GM12892 (cell line): Measurements from ENCODE around the gene CCDC177.

ENCODE experiments used
- POLR2A ChIP-seq: IDR thresholded peaks from 2 replicates; pipeline ENCODE4 v1.6.1; 2011; ENCODE audit warnings: low read depth, low read length, control low read depth
- POLR2AphosphoS5 ChIP-seq: IDR thresholded peaks from 2 replicates; pipeline ENCODE4 v1.6.1; 2011; ENCODE audit warnings: low read depth, low read length, control low read depth
- TAF1 ChIP-seq: IDR thresholded peaks from 2 replicates; pipeline ENCODE4 v1.6.1; 2011; ENCODE audit warnings: low read depth, mild to moderate bottlenecking, control low read depth, low read length, borderline replicate concordance

- TF ChIP-seq POLR2A, result no peak
- TF ChIP-seq POLR2AphosphoS5, result no peak
- no peak for TF ChIP-seq TAF1
These were observed 16.6 kb upstream of the CCDC177 start for GRCh38 chr14:69591317-69591716.
